Lower leg skin (tissue), 4 donors: ENCODE measurements around the gene POLE2. TPM values are rescaled to one million over a fixed set of nuclear protein-coding genes. Genes with fewer than 3 reads are reported as not detected.

ENCODE experiments used
- DNase-seq, 2 donors: peaks; one replicate each; pipeline ENCODE4 v3.0.0-alpha.2; 2019; ENCODE audit warnings: low spot score in 2 of 2
- H3K4me3 ChIP-seq: fragments of 200-600 bp; sonication (generic); 2 replicates; pipeline ENCODE4 v1.5.1; 2017; ENCODE audit warnings: mild to moderate bottlenecking, low read depth; ENCODE audit not compliant: poor library complexity, severe bottlenecking
- CTCF ChIP-seq, 3 donors: fragments of 450-650 bp; IDR thresholded peaks; one replicate each; pipeline ENCODE4 v1.5.1; 2016; ENCODE audit warnings: antibody characterized with exemption in 3 of 3, mild to moderate bottlenecking in 3 of 3, moderate library complexity in 2 of 3
- POLR2A ChIP-seq, 2 donors: fragments of 450-650 bp; IDR thresholded peaks; one replicate each; pipeline ENCODE4 v1.6.1; 2016 to 2017; ENCODE audit warnings: antibody characterized with exemption in 2 of 2, mild to moderate bottlenecking in 1 of 2, moderate library complexity in 1 of 2
- WGBS, 2 donors: methylation state at CpG; one replicate each; pipeline ENCODE4 v1.1.5; 2018; 5-methylcytosine and 5-hydroxymethylcytosine counted together
- intact Hi-C: fragments of 100-400 bp; cut with DNase I; formaldehyde crosslinking; loops from one replicate; pipeline ENCODE4 v1.15.0; 2023; ENCODE audit warnings: low total_unique reads
- total RNA-seq, 4 donors: library from RNA; depleted of rRNA; stranded (reverse); fragments of >200 nt; gene quantifications; one replicate each; pipeline ENCODE4 v1.1.0, GENCODE V29; 2016

The POLE2 gene
- total RNA-seq, 4 donors from 2014 or later: 0.49 to 4.1 (median 1.3) TPM

- intact Hi-C loops: no loop called here
- TF ChIP-seq POLR2A (IDR thresholded peaks at IDR 0.05) (no peak), CTCF (IDR thresholded peaks at IDR 0.05) (no peak)
- DNase-seq: no peak
- H3K4me3 ChIP-seq: no peak overlapping the region
Measured at GRCh38 chr14:49642163-49642562, 45.9 kb downstream of the POLE2 start.

GRCh38 chr14:49641697-49642129, 46.3 kb downstream of the POLE2 start:
- intact Hi-C loops: no loop called here
- no peak for TF ChIP-seq CTCF (IDR thresholded peaks at IDR 0.05)
- TF ChIP-seq POLR2A (IDR thresholded peaks at IDR 0.05): no peak
- no peak overlapping the region for H3K4me3 ChIP-seq
- WGBS, 2 donors: 67 to 70% methylated on average over 8 of the region's 8 CpGs
- DNase-seq: no peak

- intact Hi-C loops: no loop called here
- WGBS, 2 donors: 90 to 91% methylated on average over 7 of the region's 7 CpGs
Measured at GRCh38 chr14:49640540-49641417, 47.2 kb downstream of the POLE2 start.

GRCh38 chr14:49637534-49638078, 50.4 kb downstream of the POLE2 start:
- 76 to 87% methylated on average over 3 of the region's 3 CpGs for WGBS, 2 donors
- no peak for DNase-seq
- no peak overlapping the region for H3K4me3 ChIP-seq
- TF ChIP-seq POLR2A (IDR thresholded peaks at IDR 0.05) (no peak), CTCF (IDR thresholded peaks at IDR 0.05) (no peak)
- intact Hi-C loops: loop anchor here (10.0 kb wide), 1 partner anchor 127 kb away; the partner anchor contains the start of gene KLHDC2

More at GRCh38 chr14:49640540-49641417, 47.2 kb downstream of the POLE2 start:
- TF ChIP-seq CTCF (IDR thresholded peaks at IDR 0.05): no peak
- TF ChIP-seq POLR2A (IDR thresholded peaks at IDR 0.05): no peak
- DNase-seq: no peak
- H3K4me3 ChIP-seq: no peak overlapping the region

- TF ChIP-seq POLR2A (IDR thresholded peaks at IDR 0.05): no peak
- TF ChIP-seq CTCF (IDR thresholded peaks at IDR 0.05): no peak
- intact Hi-C loops: loop anchor here (10.0 kb wide), 1 partner anchor 128 kb away; the partner anchor contains the start of gene KLHDC2
- H3K4me3 ChIP-seq: no peak overlapping the region
- DNase-seq: no peak
- 93 to 98% methylated on average over 1 of the region's 1 CpG for WGBS, 2 donors
Measured at GRCh38 chr14:49636866-49637265, 51.1 kb downstream of the POLE2 start.
